GM19238 (cell line): ENCODE results near the gene EIF2B2.

Source experiments
- DNase-seq: peaks from one replicate; pipeline ENCODE4 v3.0.0; 2011; ENCODE audit warnings: low spot score; ENCODE audit not compliant: insufficient read length

EIF2B2 gene

GRCh38 chr14:75002392-75003249, at the start of gene EIF2B2:
EIF2B2 (plus strand) TSS chr14:75002921; CDS start chr14:75002991, 70 bp downstream.
- peak; percentile 87 for DNase-seq

GRCh38 chr14:74953686-74954085, 49.0 kb upstream of the EIF2B2 start:
- no peak for DNase-seq

- DNase-seq, result no peak
Observed at GRCh38 chr14:74954232-74954946, 48.3 kb upstream of the EIF2B2 start.

- no peak for DNase-seq
Observed at GRCh38 chr14:74954947-74955228, 47.8 kb upstream of the EIF2B2 start.

- no peak for DNase-seq
Observed at GRCh38 chr14:74955229-74956026, 47.3 kb upstream of the EIF2B2 start, which contains the start of gene PGF. PGF (minus strand) TSS chr14:74955597; CDS start chr14:74955242, 355 bp downstream.

- no peak for DNase-seq
Observed at GRCh38 chr14:74956027-74956279, 46.8 kb upstream of the EIF2B2 start.

- DNase-seq, result no peak
Observed at GRCh38 chr14:74956280-74957072, 46.2 kb upstream of the EIF2B2 start.

GRCh38 chr14:74959596-74960180, 43.0 kb upstream of the EIF2B2 start:
- no peak for DNase-seq

GRCh38 chr14:74960736-74961135, 42.0 kb upstream of the EIF2B2 start:
- DNase-seq, result no peak

- DNase-seq, result no peak
Observed at GRCh38 chr14:74961238-74961911, 41.3 kb upstream of the EIF2B2 start.

GRCh38 chr14:74962046-74962445, 40.7 kb upstream of the EIF2B2 start:
- DNase-seq, result no peak

GRCh38 chr14:74962493-74962892, 40.2 kb upstream of the EIF2B2 start:
- DNase-seq, result no peak

- DNase-seq, result no peak
Observed at GRCh38 chr14:74963178-74963704, 39.5 kb upstream of the EIF2B2 start.

GRCh38 chr14:74963705-74964271, 38.9 kb upstream of the EIF2B2 start:
- no peak for DNase-seq

- no peak for DNase-seq
Observed at GRCh38 chr14:74964787-74965485, 37.8 kb upstream of the EIF2B2 start.

GRCh38 chr14:74965486-74966153, 37.1 kb upstream of the EIF2B2 start:
- no peak for DNase-seq

GRCh38 chr14:74968811-74969210, 33.9 kb upstream of the EIF2B2 start:
- no peak for DNase-seq

GRCh38 chr14:74973003-74973653, 29.6 kb upstream of the EIF2B2 start:
- DNase-seq, result no peak
